ENCODE data around the gene ZZZ3.

DNA sequence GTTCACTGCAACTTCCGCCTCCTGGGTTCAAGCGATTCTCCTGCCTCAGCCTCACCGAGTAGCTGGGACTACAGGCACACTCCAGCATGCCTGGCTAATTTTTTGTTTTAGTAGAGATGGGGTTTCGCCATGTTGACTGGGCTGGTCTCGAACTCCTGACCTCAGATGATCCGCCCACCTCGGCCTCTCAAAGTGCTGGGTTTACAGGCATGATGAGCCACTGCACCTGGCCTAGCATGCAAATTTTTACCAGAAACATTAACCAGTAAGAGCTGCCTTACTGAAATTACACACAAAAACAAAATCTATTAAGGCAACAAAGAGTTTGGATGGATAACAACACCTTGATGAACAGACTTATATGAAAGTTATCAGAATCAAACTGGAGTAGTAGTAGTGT, 12.1 kb downstream of the ZZZ3 start:
- TF ChIP-seq, protein P1, sequence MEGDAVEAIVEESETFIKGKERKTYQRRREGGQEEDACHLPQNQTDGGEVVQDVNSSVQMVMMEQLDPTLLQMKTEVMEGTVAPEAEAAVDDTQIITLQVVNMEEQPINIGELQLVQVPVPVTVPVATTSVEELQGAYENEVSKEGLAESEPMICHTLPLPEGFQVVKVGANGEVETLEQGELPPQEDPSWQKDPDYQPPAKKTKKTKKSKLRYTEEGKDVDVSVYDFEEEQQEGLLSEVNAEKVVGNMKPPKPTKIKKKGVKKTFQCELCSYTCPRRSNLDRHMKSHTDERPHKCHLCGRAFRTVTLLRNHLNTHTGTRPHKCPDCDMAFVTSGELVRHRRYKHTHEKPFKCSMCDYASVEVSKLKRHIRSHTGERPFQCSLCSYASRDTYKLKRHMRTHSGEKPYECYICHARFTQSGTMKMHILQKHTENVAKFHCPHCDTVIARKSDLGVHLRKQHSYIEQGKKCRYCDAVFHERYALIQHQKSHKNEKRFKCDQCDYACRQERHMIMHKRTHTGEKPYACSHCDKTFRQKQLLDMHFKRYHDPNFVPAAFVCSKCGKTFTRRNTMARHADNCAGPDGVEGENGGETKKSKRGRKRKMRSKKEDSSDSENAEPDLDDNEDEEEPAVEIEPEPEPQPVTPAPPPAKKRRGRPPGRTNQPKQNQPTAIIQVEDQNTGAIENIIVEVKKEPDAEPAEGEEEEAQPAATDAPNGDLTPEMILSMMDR (IDR thresholded peaks at IDR 0.05; ENCODE audit: poor library complexity): no peak
- TF ChIP-seq EZH2 (IDR thresholded peaks at IDR 0.05; ENCODE audit: borderline replicate concordance): no peak
- no peak for TF ChIP-seq EZH2phosphoT487 (IDR thresholded peaks at IDR 0.05; ENCODE audit: low read depth, severe bottlenecking, unreplicated experiment)

Measured in hepatocyte (in vitro differentiated cells).